Measurements from ENCODE around the gene HLA-C. TPM values are rescaled to one million over a fixed set of nuclear protein-coding genes. Genes with fewer than 3 reads are reported as not detected.

Gene HLA-C
- total and polyA plus RNA-seq, 2 donors (not counting 3 experiments of a cell fraction or from before 2014, with no cell fraction given), result 109 to 287 TPM

DNA sequence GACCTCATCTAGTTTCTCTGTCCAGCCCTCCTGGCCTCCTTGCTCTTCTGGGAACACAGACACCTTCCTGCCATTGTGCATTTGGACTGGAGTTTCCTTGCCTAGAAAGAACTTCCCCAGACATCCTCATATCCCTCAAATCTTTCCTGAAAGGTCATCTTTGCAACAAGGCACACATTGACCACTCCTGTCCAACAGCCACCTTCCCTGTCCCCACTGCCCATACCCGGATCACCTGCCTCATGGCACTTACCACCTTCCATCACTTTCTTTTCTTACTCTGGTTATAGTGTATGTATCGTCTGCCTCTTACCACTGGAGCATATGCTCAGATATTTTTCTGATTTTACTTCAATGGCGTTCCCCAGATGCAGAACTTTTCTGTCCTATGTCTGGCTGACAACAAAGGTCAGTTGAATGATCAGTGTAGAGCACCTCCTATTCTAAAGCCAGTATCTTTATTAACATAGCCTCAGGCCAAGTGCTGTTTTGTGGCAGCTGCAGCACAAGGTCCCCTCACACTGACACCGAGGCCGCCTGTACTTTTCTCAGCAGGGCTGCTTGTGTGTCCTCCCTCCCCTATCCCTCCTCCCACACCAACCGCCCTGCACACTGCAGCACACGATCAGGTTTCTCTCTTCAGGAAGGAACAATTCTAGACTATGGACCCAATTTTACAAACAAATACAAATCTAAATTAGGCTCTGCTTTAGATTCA lies 4.1 kb downstream of the HLA-C start:
- no TSS peak for BruUV-seq (replicated peaks)
- ChIA-PET POLR2A (no interaction called here), CTCF (no interaction called here)
- Histone ChIP-seq H3K4me3 (replicated peaks in 1 of 3; ENCODE audit: insufficient read depth in 1 of 3, low read depth in 1 of 3, low read length in 3 of 3) (no peak overlapping the region), H3K9ac (replicated peaks; ENCODE audit: extremely low read depth, insufficient read depth, low read length) (no peak overlapping the region), H3K4me1 (ENCODE audit: control insufficient read depth, extremely low read depth, insufficient read depth, low read length) (peaks cover 4% of the 10 kb centered on the region), H3K27me3 (ENCODE audit: control insufficient read depth in 2 of 2, insufficient read depth in 2 of 2, low read length in 2 of 2) (peaks cover 0 to 4% of the 10 kb centered on the region in 2 experiments), H3K27ac (ENCODE audit: insufficient read depth, low read depth, low read length) (no peak overlapping the region), H3K9me1 (replicated peaks; ENCODE audit: control insufficient read depth, extremely low read depth, insufficient read depth, low read length) (no peaks in the 10 kb centered on the region), H3K4me2 (ENCODE audit: insufficient read depth, low read length) (no peak overlapping the region), H3K9me3 (replicated peaks; ENCODE audit: control insufficient read depth, insufficient read depth, low read length) (no peaks in the 10 kb centered on the region), H4K20me1 (replicated peaks; ENCODE audit: control insufficient read depth, extremely low read depth, insufficient read depth, low read length) (no peaks in the 10 kb centered on the region), H3K36me3 (ENCODE audit: control insufficient read depth in 2 of 2, extremely low read depth in 1 of 2, insufficient read depth in 2 of 2, low read length in 2 of 2) (peaks cover 0 to 3% of the 10 kb centered on the region in 2 experiments), H3K79me2 (ENCODE audit: control insufficient read depth, insufficient read depth, low read length) (peaks cover 5% of the 10 kb centered on the region), H2AFZ (ENCODE audit: low read depth, low read length) (no peak overlapping the region)
- dilution Hi-C loops (cut with MboI; ENCODE audit: extremely low pct_ligation_motif_present, low sequenced_read_pairs) (no loop called here), intact Hi-C loops (cut with micrococcal nuclease) (no loop called here)
- no peak for TF ChIP-seq MYC (IDR thresholded peaks at IDR 0.05; ENCODE audit: low read depth, low read length)
- DNase-seq (ENCODE audit: low read depth, low spot score), result no peak
- no peak for FAIRE-seq

- ChIA-PET POLR2A (no interaction called here), CTCF (no interaction called here)
- dilution Hi-C loops (cut with MboI; ENCODE audit: extremely low pct_ligation_motif_present, low sequenced_read_pairs), result no loop called here
- TF ChIP-seq MYC (IDR thresholded peaks at IDR 0.05; ENCODE audit: low read depth, low read length) (no peak), CTCF (IDR thresholded peaks at IDR 0.05; ENCODE audit: extremely low read depth in 1 of 2, insufficient read depth in 1 of 2, low read depth in 1 of 2, low read length in 2 of 2) (no peak), GATA2 (IDR thresholded peaks at IDR 0.05; ENCODE audit: insufficient read depth, insufficient read length, low read depth, low read length) (no peak), EZH2 (IDR thresholded peaks at IDR 0.05; ENCODE audit: borderline replicate concordance, low read depth, low read length, severe bottlenecking) (no peak), JUN (IDR thresholded peaks at IDR 0.05; ENCODE audit: borderline replicate concordance, insufficient read depth, insufficient read length, low read depth) (no peak)
- Histone ChIP-seq H3K9ac (replicated peaks; ENCODE audit: extremely low read depth, insufficient read depth, low read length) (no peak overlapping the region), H3K27ac (ENCODE audit: insufficient read depth, low read depth, low read length) (no peak overlapping the region), H3K9me1 (replicated peaks; ENCODE audit: control insufficient read depth, extremely low read depth, insufficient read depth, low read length) (no peaks in the 10 kb centered on the region), H3K9me3 (replicated peaks; ENCODE audit: control insufficient read depth, insufficient read depth, low read length) (no peaks in the 10 kb centered on the region), H3K4me2 (ENCODE audit: insufficient read depth, low read length) (no peak overlapping the region), H2AFZ (ENCODE audit: low read depth, low read length) (no peak overlapping the region), H3K27me3 (ENCODE audit: control insufficient read depth in 2 of 2, insufficient read depth in 2 of 2, low read length in 2 of 2) (peaks cover 0 to 1% of the 10 kb centered on the region in 2 experiments), H3K79me2 (ENCODE audit: control insufficient read depth, insufficient read depth, low read length) (peaks cover 5% of the 10 kb centered on the region), H4K20me1 (replicated peaks; ENCODE audit: control insufficient read depth, extremely low read depth, insufficient read depth, low read length) (no peaks in the 10 kb centered on the region), H3K4me1 (ENCODE audit: control insufficient read depth, extremely low read depth, insufficient read depth, low read length) (peaks cover 4% of the 10 kb centered on the region), H3K4me3 (replicated peaks in 1 of 3; ENCODE audit: insufficient read depth in 1 of 3, low read depth in 1 of 3, low read length in 3 of 3) (no peak overlapping the region), H3K36me3 (ENCODE audit: control insufficient read depth in 2 of 2, extremely low read depth in 1 of 2, insufficient read depth in 2 of 2, low read length in 2 of 2) (peaks cover 0 to 3% of the 10 kb centered on the region in 2 experiments)
- DNase-seq (ENCODE audit: low read depth, low spot score) (no peak), FAIRE-seq (no peak)
- no TSS peak for BruUV-seq (replicated peaks)
- intact Hi-C loops (cut with micrococcal nuclease), result no loop called here
These were observed 5.1 kb downstream of the HLA-C start for GRCh38 chr6:31266567-31267360.

Measured in endothelial cell of umbilical vein (primary cell).